A549 (cell line): ENCODE results near the gene SLC23A2. TPM values are rescaled to one million over a fixed set of nuclear protein-coding genes. Genes with fewer than 3 reads are reported as not detected.

Experiments used
- ATAC-seq, 2 experiments: fragments of 200-7000 bp in 1 of 2; fragments of >200 bp in 1 of 2; cut with Nextera tagmentation in 1 of 2; cut with Tn5 transposase in 1 of 2; 3 replicates each; pipeline versions ENCODE4 v1.8.0 to v1.9.1; 2018 to 2020; ENCODE audit warnings: mild to moderate bottlenecking in 1 of 2, moderate library complexity in 1 of 2
- CTCF ChIA-PET: fragments of 300-600 bp; sonication (Branson Sonifier 250); formaldehyde crosslinking; extraction: SDS; loops from one replicate; lab custom pipeline; 2021; ENCODE audit warnings: antibody characterized with exemption, inconsistent platforms; lab: Yijun Ruan, JAX
- POLR2A ChIA-PET: fragments of 350-600 bp; formaldehyde crosslinking; extraction: SDS; loops from one replicate; lab custom pipeline; 2021; ENCODE audit warnings: antibody characterized with exemption, inconsistent platforms; lab: Yijun Ruan, JAX
- DNase-seq, 2 experiments: peaks; one replicate each; pipeline versions ENCODE4 v3.0.0 to v3.0.0-alpha.2; 2011 to 2016; ENCODE audit warnings: low read depth in 1 of 2, low spot score in 1 of 2
- FAIRE-seq: peaks from 2 replicates; lab custom pipeline; 2011; peaks lifted over from hg19 to GRCh38; lab: Jason Lieb, UNC
- H3K27ac ChIP-seq, 2 experiments: fragments of >200 bp; sonication (Bioruptor Twin); formaldehyde crosslinking; 3 replicates each; pipeline ENCODE4 v1.5.1; 2016 to 2017
- H3K4me1 ChIP-seq: fragments of >200 bp; sonication (Bioruptor Twin); formaldehyde crosslinking; 3 replicates; pipeline ENCODE4 v1.6.1; 2016
- H3K4me2 ChIP-seq: fragments of >200 bp; sonication (Bioruptor Twin); formaldehyde crosslinking; 3 replicates; pipeline ENCODE4 v1.6.1; 2016
- H3K4me3 ChIP-seq: fragments of >200 bp; sonication (Bioruptor Twin); formaldehyde crosslinking; 3 replicates; pipeline ENCODE4 v1.5.1; 2016
- H3K9me3 ChIP-seq: fragments of >200 bp; sonication (Bioruptor Twin); formaldehyde crosslinking; 3 replicates; pipeline ENCODE4 v1.6.1; 2016
- BHLHE40 ChIP-seq: IDR thresholded peaks from 2 replicates; pipeline ENCODE4 v1.6.1; 2012; ENCODE audit warnings: low read depth, low read length, inconsistent platforms
- ESRRA ChIP-seq: fragments of 150-350 bp; IDR thresholded peaks from 2 replicates; pipeline ENCODE4 v1.6.1; 2014; ENCODE audit warnings: mild to moderate bottlenecking, low read length, borderline replicate concordance
- FOXS1 ChIP-seq: fragments of 250-450 bp; sonication (Bioruptor Pico); IDR thresholded peaks from 2 replicates; pipeline ENCODE4 v1.5.0; 2020; ENCODE audit warnings: mild to moderate bottlenecking, moderate library complexity
- GATA3 ChIP-seq: IDR thresholded peaks from 2 replicates; pipeline ENCODE4 v1.6.1; 2012; ENCODE audit warnings: borderline replicate concordance
- JUNB ChIP-seq: fragments of >200 bp; sonication (Bioruptor Twin); formaldehyde crosslinking; IDR thresholded peaks from 2 replicates; pipeline ENCODE4 v1.6.1; 2016
- MYC ChIP-seq: IDR thresholded peaks from 2 replicates; pipeline ENCODE4 v1.6.1; 2012; ENCODE audit warnings: mild to moderate bottlenecking, inconsistent platforms, low read length, improper control_type of control experiment, borderline replicate concordance
- NR3C1 ChIP-seq: fragments of >200 bp; sonication (Bioruptor Twin); formaldehyde crosslinking; IDR thresholded peaks from 3 replicates; pipeline ENCODE4 v1.6.1; 2017
- RARB ChIP-seq: fragments of 250-450 bp; sonication (Bioruptor Pico); IDR thresholded peaks from 2 replicates; pipeline ENCODE4 v1.8.0; 2021; ENCODE audit warnings: mild to moderate bottlenecking, moderate library complexity
- SREBF2 ChIP-seq: fragments of 450-650 bp; IDR thresholded peaks from 2 replicates; pipeline ENCODE4 v1.6.1; 2014; ENCODE audit warnings: mild to moderate bottlenecking, moderate library complexity
- ZNF302 ChIP-seq: fragments of 250-450 bp; sonication (Bioruptor Pico); IDR thresholded peaks from 2 replicates; pipeline ENCODE4 v1.9.0; 2021; ENCODE audit warnings: inconsistent platforms, mild to moderate bottlenecking, moderate library complexity
- WGBS: methylation state at CpG from one replicate; pipeline ENCODE4 v1.1.6; 2017; ENCODE audit errors: missing lambda C conversion rate; 5-methylcytosine and 5-hydroxymethylcytosine counted together
- polyA plus RNA-seq, 4 experiments: library from polyadenylated mRNA; depleted of rRNA in 3 of 4; stranded (reverse); fragments of >200 nt; fragmentation: RNase III in 1 of 4; extraction: RNeasy Plus Mini Kit Qiagen cat#74134 plus additional on column Dnase treatment in 1 of 4; gene quantifications; 2 replicates in 3 of 4; 3 replicates in 1 of 4; pipeline ENCODE4 v1.2.3, GENCODE V29; 2011 to 2017
- TF ChIP-seq, protein P1 (sequence below): fragments of 150-350 bp; IDR thresholded peaks from 2 replicates; pipeline ENCODE4 v1.6.1; 2014; ENCODE audit warnings: low read depth, mild to moderate bottlenecking, low read length
- TF ChIP-seq, protein P2 (sequence below): IDR thresholded peaks from 2 replicates; pipeline ENCODE4 v1.6.1; 2012; ENCODE audit warnings: low read depth, borderline replicate concordance
- TF ChIP-seq, protein P3 (sequence below): fragments of 200-600 bp; sonication (generic); IDR thresholded peaks from 2 replicates; pipeline ENCODE4 v1.6.1; 2016; ENCODE audit warnings: antibody characterized with exemption, mild to moderate bottlenecking, moderate library complexity

Gene SLC23A2
- polyA plus RNA-seq, 2 of the 4 experiments (the other 2 are of a cell fraction) = 13.1 to 47.8 TPM

DNA sequence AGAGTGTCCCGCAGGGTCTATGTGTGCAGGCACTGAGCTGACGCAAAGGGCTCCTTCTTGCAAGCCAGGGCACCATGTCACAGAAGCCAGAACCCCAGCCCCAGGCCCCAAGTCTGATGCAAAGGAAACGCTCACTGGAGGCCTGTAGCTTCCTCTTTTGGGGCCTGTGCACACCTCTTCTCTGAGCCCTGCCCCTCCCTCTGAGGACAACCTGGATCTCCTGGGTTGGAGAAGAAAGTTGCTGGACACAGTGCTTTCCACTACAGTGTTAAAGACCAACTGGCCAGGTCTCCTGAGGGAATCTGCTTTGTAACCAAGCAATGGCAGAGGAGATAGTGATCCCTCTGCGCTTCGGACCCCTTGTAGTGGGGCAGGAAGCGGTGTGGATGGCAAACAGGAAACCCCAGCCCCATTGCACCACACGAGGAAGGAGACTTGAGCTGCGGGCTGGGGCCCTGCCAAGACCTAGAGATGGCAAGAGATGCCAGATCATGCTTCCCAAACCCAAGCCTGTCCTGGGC lies 189.6 kb downstream of the SLC23A2 start:
- DNase-seq (no peak), ATAC-seq (no peak), FAIRE-seq (no peak)
- H3K4me3 ChIP-seq = no peak overlapping the region
- ChIA-PET CTCF (interaction anchor here (0.6 to 1.9 kb wide), 6 partner anchors 9 to 318 kb away, joined by 3 to 6 read pairs (median 3); no protein-coding TSS in a partner anchor), POLR2A (no interaction called here)
- H3K27ac ChIP-seq = no peak overlapping the region
- H3K9me3 ChIP-seq = no peaks in the 10 kb centered on the region
- WGBS = 79% methylated on average over 8 of the region's 8 CpGs
- no peak overlapping the region for H3K4me2 ChIP-seq
- no peak for TF ChIP-seq RARB (CRISPR knock-in tag)
- TF ChIP-seq, protein P1, sequence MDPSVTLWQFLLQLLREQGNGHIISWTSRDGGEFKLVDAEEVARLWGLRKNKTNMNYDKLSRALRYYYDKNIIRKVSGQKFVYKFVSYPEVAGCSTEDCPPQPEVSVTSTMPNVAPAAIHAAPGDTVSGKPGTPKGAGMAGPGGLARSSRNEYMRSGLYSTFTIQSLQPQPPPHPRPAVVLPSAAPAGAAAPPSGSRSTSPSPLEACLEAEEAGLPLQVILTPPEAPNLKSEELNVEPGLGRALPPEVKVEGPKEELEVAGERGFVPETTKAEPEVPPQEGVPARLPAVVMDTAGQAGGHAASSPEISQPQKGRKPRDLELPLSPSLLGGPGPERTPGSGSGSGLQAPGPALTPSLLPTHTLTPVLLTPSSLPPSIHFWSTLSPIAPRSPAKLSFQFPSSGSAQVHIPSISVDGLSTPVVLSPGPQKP = no peak
- TF ChIP-seq BHLHE40 = no peak
- TF ChIP-seq, protein P2, sequence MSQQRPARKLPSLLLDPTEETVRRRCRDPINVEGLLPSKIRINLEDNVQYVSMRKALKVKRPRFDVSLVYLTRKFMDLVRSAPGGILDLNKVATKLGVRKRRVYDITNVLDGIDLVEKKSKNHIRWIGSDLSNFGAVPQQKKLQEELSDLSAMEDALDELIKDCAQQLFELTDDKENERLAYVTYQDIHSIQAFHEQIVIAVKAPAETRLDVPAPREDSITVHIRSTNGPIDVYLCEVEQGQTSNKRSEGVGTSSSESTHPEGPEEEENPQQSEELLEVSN = no peak
- TF ChIP-seq SREBF2 = no peak
- no peak for TF ChIP-seq GATA3
- TF ChIP-seq ESRRA = no peak
- TF ChIP-seq NR3C1 = no peak
- H3K4me1 ChIP-seq = peaks cover 5% of the 10 kb centered on the region

DNA sequence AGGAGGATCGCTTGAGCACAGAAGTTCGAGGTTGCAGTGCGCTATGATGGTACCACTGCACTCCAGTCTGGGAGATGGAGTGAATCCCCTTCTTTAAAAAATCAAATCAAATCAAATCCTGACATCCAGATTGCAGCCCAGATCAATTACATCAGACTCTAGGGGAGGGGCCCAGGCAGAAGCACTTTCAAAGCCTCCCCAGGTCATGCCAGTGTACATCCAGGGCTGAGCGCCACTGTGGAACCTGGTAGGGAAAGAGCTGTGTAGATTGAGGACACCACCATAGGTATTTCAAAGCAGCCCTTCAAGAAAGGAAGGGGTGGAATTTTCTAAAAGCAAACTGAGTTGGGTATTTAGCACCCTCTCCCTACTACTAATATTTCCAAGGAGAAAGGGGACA lies 190.1 kb downstream of the SLC23A2 start:
- DNase-seq (no peak), FAIRE-seq (no peak), ATAC-seq (no peak)
- TF ChIP-seq ZNF302 (no peak), NR3C1 (no peak)
- Histone ChIP-seq H3K4me1 (no peaks in the 10 kb centered on the region), H3K4me2 (no peak overlapping the region), H3K9me3 (no peaks in the 10 kb centered on the region), H3K4me3 (no peak overlapping the region), H3K27ac (no peak overlapping the region)
- WGBS = 68% methylated on average over 4 of the region's 4 CpGs
- ChIA-PET POLR2A (no interaction called here), CTCF (interaction anchor here (0.6 to 1.9 kb wide), 5 partner anchors 8 to 200 kb away, joined by 3 to 6 read pairs (median 3); no protein-coding TSS in a partner anchor)

DNA sequence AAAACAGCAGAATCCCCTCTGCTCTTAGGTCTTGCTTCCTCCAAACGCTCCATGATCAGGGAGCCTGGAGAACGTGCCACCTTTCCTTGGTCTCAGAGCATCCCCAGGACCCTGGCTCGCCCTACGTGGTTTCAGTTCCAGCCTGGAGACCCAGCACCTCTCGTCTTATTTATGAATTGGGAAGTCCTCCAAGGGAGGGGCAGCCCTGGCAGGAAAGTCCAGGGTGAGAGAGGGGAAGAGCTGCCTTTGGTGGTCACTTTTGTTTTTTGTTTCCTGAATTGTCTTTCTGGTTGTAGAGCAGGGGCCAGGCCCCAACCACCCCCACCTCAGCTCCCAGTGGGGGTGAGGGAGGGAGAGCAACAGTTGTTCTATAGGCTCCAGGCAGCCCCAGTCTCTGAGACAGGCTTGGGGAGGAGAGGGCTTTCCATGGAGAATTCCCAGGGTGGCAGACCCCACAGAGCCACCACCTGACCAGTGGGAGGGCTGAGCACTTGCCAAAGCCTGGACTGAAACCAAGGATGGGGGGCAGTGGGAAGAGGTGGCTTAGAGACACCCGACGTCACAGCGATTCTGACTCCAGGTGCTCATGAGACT lies 190.8 kb downstream of the SLC23A2 start:
- TF ChIP-seq MYC (no peak), JUNB (no peak), FOXS1 (CRISPR knock-in tag) (no peak)
- TF ChIP-seq, protein P3, sequence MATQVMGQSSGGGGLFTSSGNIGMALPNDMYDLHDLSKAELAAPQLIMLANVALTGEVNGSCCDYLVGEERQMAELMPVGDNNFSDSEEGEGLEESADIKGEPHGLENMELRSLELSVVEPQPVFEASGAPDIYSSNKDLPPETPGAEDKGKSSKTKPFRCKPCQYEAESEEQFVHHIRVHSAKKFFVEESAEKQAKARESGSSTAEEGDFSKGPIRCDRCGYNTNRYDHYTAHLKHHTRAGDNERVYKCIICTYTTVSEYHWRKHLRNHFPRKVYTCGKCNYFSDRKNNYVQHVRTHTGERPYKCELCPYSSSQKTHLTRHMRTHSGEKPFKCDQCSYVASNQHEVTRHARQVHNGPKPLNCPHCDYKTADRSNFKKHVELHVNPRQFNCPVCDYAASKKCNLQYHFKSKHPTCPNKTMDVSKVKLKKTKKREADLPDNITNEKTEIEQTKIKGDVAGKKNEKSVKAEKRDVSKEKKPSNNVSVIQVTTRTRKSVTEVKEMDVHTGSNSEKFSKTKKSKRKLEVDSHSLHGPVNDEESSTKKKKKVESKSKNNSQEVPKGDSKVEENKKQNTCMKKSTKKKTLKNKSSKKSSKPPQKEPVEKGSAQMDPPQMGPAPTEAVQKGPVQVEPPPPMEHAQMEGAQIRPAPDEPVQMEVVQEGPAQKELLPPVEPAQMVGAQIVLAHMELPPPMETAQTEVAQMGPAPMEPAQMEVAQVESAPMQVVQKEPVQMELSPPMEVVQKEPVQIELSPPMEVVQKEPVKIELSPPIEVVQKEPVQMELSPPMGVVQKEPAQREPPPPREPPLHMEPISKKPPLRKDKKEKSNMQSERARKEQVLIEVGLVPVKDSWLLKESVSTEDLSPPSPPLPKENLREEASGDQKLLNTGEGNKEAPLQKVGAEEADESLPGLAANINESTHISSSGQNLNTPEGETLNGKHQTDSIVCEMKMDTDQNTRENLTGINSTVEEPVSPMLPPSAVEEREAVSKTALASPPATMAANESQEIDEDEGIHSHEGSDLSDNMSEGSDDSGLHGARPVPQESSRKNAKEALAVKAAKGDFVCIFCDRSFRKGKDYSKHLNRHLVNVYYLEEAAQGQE = no peak
- Histone ChIP-seq H3K4me1 (no peaks in the 10 kb centered on the region), H3K9me3 (no peaks in the 10 kb centered on the region), H3K27ac (no peak overlapping the region), H3K4me3 (no peak overlapping the region), H3K4me2 (no peak overlapping the region)
- FAIRE-seq = no peak
- ATAC-seq = no peak
- ChIA-PET CTCF (interaction anchor here (0.5 to 1.9 kb wide), 2 partner anchors 12 to 149 kb away, joined by 3 to 6 read pairs; no protein-coding TSS in a partner anchor), POLR2A (no interaction called here)
- DNase-seq = no peak
- WGBS = 82% methylated on average over 8 of the region's 8 CpGs
